Mammary epithelial cell (primary cell): ENCODE results near the gene ZBTB12.

Experiments
- EZH2 ChIP-seq: IDR thresholded peaks from 2 replicates; pipeline ENCODE4 v1.6.1; 2012; ENCODE audit warnings: low read length, inconsistent platforms, borderline replicate concordance
- TF ChIP-seq, protein P1 (sequence below), 2 donors: IDR thresholded peaks in 1 of 2; conservative IDR thresholded peaks in 1 of 2; 2 replicates each; pipeline ENCODE4 v1.5.1; 2011 to 2012; ENCODE audit warnings: inconsistent platforms in 2 of 2, low read length in 2 of 2, mild to moderate bottlenecking in 2 of 2, control low read depth in 1 of 2, low read depth in 1 of 2; ENCODE audit not compliant: insufficient read depth in 1 of 2; ENCODE audit errors: extremely low read depth in 1 of 2

DNA sequence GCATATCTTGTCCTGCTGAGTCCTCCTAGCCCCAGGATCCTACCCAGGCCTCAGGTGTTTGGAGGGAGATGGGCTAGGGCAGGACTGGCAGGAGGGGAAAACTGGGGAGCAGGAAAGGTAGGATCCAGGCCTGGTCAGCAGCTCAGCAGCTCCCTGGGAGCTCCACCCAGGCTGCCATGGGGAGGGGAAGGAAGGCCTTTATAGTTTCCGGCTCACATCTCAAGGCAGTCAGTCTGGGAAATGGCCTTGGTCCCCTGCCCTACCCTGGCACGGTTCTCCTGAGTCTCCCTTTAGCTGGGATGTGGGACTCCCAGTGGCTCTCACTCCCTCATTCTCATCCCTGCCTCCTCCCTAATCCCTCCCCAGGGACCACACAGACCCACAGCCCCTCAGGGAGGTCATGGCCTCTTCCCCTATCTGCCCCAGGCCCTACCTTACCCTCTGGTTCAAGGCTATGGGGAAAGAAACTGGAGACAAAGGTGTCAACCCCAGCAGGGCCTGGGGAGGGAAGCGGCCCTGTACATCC, 24.7 kb downstream of the ZBTB12 start:
- TF ChIP-seq, protein P1, sequence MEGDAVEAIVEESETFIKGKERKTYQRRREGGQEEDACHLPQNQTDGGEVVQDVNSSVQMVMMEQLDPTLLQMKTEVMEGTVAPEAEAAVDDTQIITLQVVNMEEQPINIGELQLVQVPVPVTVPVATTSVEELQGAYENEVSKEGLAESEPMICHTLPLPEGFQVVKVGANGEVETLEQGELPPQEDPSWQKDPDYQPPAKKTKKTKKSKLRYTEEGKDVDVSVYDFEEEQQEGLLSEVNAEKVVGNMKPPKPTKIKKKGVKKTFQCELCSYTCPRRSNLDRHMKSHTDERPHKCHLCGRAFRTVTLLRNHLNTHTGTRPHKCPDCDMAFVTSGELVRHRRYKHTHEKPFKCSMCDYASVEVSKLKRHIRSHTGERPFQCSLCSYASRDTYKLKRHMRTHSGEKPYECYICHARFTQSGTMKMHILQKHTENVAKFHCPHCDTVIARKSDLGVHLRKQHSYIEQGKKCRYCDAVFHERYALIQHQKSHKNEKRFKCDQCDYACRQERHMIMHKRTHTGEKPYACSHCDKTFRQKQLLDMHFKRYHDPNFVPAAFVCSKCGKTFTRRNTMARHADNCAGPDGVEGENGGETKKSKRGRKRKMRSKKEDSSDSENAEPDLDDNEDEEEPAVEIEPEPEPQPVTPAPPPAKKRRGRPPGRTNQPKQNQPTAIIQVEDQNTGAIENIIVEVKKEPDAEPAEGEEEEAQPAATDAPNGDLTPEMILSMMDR (conservative IDR thresholded peaks at IDR 0.05 in 1 of 2, IDR thresholded peaks at IDR 0.05 in 1 of 2; ENCODE audit: extremely low read depth in 1 of 2, insufficient read depth in 1 of 2, low read depth in 1 of 2, low read length in 2 of 2) = no peak
- no peak for TF ChIP-seq EZH2
